Loucy (cell line): ENCODE results near the gene MPPED2.

Source experiments
- CTCF ChIP-seq: fragments of 200-600 bp; sonication (generic); conservative IDR thresholded peaks from 2 replicates; pipeline ENCODE4 v1.5.1; 2014; ENCODE audit warnings: mild to moderate bottlenecking, antibody characterized with exemption, low read length
- EZH2phosphoT487 ChIP-seq: fragments of 200-600 bp; IDR thresholded peaks from 2 replicates; pipeline ENCODE4 v1.6.1; 2018; ENCODE audit warnings: antibody characterized with exemption, mild to moderate bottlenecking, moderate library complexity, borderline replicate concordance

DNA sequence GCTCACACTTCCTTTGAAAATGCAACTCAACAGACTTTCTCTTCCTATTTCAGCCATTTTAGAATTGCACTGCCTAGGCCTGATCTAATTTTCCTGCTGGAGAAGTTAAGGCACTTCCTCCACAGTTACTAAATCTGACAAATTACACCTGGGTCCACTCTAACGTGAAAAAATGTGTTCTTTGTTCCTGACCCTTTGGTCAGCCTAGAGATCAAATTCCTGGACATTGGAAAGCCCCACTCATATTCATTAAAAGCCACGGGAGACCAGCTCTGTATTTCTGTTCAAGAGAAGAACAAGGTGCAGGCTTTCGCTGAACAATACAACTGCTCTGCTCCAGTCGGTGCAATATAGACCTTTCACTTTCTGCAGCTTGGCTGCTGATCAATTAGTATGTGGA lies 96.6 kb downstream of the MPPED2 start:
- TF ChIP-seq CTCF (no peak), EZH2phosphoT487 (no peak)
